HepG2 (cell line): Measurements from ENCODE around the gene MAP3K14. TPM values are rescaled to one million over a fixed set of nuclear protein-coding genes. Genes with fewer than 3 reads are reported as not detected.

Experiments
- DNMT3B ChIP-seq: conservative IDR thresholded peaks from 2 replicates; pipeline ENCODE4 v1.6.1; 2016; ENCODE audit warnings: missing biosample characterization, control low read depth
- NCOA5 ChIP-seq: sonication (generic); formaldehyde crosslinking; IDR thresholded peaks from 2 replicates; pipeline ENCODE4 v1.4.0; 2020; ENCODE audit warnings: missing genetic modification reagents
- NFYC ChIP-seq: IDR thresholded peaks from 2 replicates; pipeline ENCODE4 v1.6.1; 2016; ENCODE audit warnings: missing genetic modification reagents, missing compliant biosample characterization
- PHF8 ChIP-seq: sonication (generic); formaldehyde crosslinking; IDR thresholded peaks from 2 replicates; pipeline ENCODE4 v1.5.0; 2020; ENCODE audit warnings: missing genetic modification reagents
- RAD21 ChIP-seq: fragments of 450-650 bp; formaldehyde crosslinking; IDR thresholded peaks from 2 replicates; pipeline ENCODE4 v1.5.0; 2020; ENCODE audit warnings: mild to moderate bottlenecking
- RFX1 ChIP-seq: fragments of 450-650 bp; IDR thresholded peaks from 2 replicates; pipeline ENCODE4 v1.6.1; 2017
- RFX3 ChIP-seq: IDR thresholded peaks from 2 replicates; pipeline ENCODE4 v1.6.1; 2016; ENCODE audit warnings: missing biosample characterization, missing genetic modification reagents
- TCF7 ChIP-seq: sonication (generic); IDR thresholded peaks from 2 replicates; pipeline ENCODE4 v1.6.1; 2016; ENCODE audit warnings: antibody characterized with exemption, low read depth
- THAP9 ChIP-seq: sonication (generic); formaldehyde crosslinking; IDR thresholded peaks from 2 replicates; pipeline ENCODE4; 2020; ENCODE audit warnings: missing genetic modification reagents, mild to moderate bottlenecking, borderline replicate concordance
- ZFP82 ChIP-seq: sonication (generic); formaldehyde crosslinking; IDR thresholded peaks from 2 replicates; pipeline ENCODE4 v1.5.1; 2020; ENCODE audit warnings: mild to moderate bottlenecking, missing genetic modification reagents, borderline replicate concordance
- ZNF317 ChIP-seq: sonication (generic); formaldehyde crosslinking; IDR thresholded peaks from 2 replicates; pipeline ENCODE4 v1.5.0; 2020; ENCODE audit warnings: mild to moderate bottlenecking, missing genetic modification reagents
- ZNF362 ChIP-seq: sonication (generic); formaldehyde crosslinking; IDR thresholded peaks from 2 replicates; pipeline ENCODE4 v1.4.0; 2020; ENCODE audit warnings: missing genetic modification reagents, mild to moderate bottlenecking, borderline replicate concordance
- ZNF441 ChIP-seq: sonication (generic); formaldehyde crosslinking; IDR thresholded peaks from 2 replicates; pipeline ENCODE4 v1.7.0; 2021; ENCODE audit warnings: missing genetic modification reagents, borderline replicate concordance
- ZNF670 ChIP-seq: sonication (generic); formaldehyde crosslinking; IDR thresholded peaks from 2 replicates; pipeline ENCODE4 v1.8.0; 2022; ENCODE audit warnings: mild to moderate bottlenecking, missing genetic modification reagents, borderline replicate concordance
- ZNF704 ChIP-seq: sonication (generic); formaldehyde crosslinking; IDR thresholded peaks from 2 replicates; pipeline ENCODE4 v1.8.1; 2023; ENCODE audit warnings: mild to moderate bottlenecking, inconsistent platforms, moderate library complexity, missing genetic modification reagents, borderline replicate concordance
- ZNF749 ChIP-seq: sonication (generic); formaldehyde crosslinking; IDR thresholded peaks from 2 replicates; pipeline ENCODE4 v1.8.0; 2022; ENCODE audit warnings: mild to moderate bottlenecking, missing genetic modification reagents, moderate library complexity, borderline replicate concordance
- ZNF784 ChIP-seq: sonication (generic); formaldehyde crosslinking; IDR thresholded peaks from 2 replicates; pipeline ENCODE4 v1.5.1; 2020; ENCODE audit warnings: missing genetic modification reagents, mild to moderate bottlenecking, borderline replicate concordance
- polyA plus RNA-seq, 8 experiments: library from polyadenylated mRNA; depleted of rRNA in 3 of 8; stranded (reverse) in 7 of 8; unstranded in 1 of 8; fragments of >200 nt; fragmentation: Illumina TruSeq in 4 of 8; extraction: Trizol in 4 of 8; gene quantifications; 2 replicates each; pipeline versions ENCODE4 v1.2.1 to v1.2.3, GENCODE V29; 2011 to 2016; ENCODE audit warnings: low read depth in 4 of 8, missing spikeins in 1 of 8, mixed read lengths in 1 of 8; ENCODE audit not compliant: insufficient read depth in 1 of 8
- total RNA-seq, 5 experiments: library from RNA; depleted of rRNA; stranded (reverse); fragments of >200 nt; fragmentation: Illumina TruSeq; extraction: Trizol; gene quantifications; 2 replicates each; pipeline ENCODE4 v1.2.3, GENCODE V29; 2016; ENCODE audit warnings: low read depth in 1 of 5
- TF ChIP-seq, protein P1 (sequence below): sonication (generic); formaldehyde crosslinking; IDR thresholded peaks from 2 replicates; pipeline ENCODE4 v1.8.0; 2022; ENCODE audit warnings: missing genetic modification reagents, mild to moderate bottlenecking, moderate library complexity, borderline replicate concordance
- TF ChIP-seq, protein P2 (sequence below): sonication (generic); formaldehyde crosslinking; IDR thresholded peaks from 2 replicates; pipeline ENCODE4 v1.5.0; 2020; ENCODE audit warnings: mild to moderate bottlenecking, missing genetic modification reagents, moderate library complexity

Gene MAP3K14
- total and polyA plus RNA-seq, 2 of the 13 experiments (the other 11 are each of a cell fraction or from before 2014, with no cell fraction given) = 2.6 TPM

- TF ChIP-seq ZNF784 (CRISPR knock-in tag) = no peak; the same call in 1 of the 2 replicates
- TF ChIP-seq, protein P1, sequence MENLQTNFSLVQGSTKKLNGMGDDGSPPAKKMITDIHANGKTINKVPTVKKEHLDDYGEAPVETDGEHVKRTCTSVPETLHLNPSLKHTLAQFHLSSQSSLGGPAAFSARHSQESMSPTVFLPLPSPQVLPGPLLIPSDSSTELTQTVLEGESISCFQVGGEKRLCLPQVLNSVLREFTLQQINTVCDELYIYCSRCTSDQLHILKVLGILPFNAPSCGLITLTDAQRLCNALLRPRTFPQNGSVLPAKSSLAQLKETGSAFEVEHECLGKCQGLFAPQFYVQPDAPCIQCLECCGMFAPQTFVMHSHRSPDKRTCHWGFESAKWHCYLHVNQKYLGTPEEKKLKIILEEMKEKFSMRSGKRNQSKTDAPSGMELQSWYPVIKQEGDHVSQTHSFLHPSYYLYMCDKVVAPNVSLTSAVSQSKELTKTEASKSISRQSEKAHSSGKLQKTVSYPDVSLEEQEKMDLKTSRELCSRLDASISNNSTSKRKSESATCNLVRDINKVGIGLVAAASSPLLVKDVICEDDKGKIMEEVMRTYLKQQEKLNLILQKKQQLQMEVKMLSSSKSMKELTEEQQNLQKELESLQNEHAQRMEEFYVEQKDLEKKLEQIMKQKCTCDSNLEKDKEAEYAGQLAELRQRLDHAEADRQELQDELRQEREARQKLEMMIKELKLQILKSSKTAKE = no peak
- TF ChIP-seq ZNF317 (CRISPR knock-in tag) = no peak
- TF ChIP-seq ZNF704 = no peak
- TF ChIP-seq RAD21 (CRISPR knock-in tag) = peak; percentile 80
- peak; percentile 63; the same call in 1 of the 2 replicates for TF ChIP-seq ZNF749 (CRISPR knock-in tag)
- TF ChIP-seq ZNF670 (CRISPR knock-in tag) = no peak
- TF ChIP-seq NFYC = no peak
- TF ChIP-seq ZNF441 (CRISPR knock-in tag) = peak; percentile 96; the same call in 1 of the 2 replicates
- no peak for TF ChIP-seq TCF7
- TF ChIP-seq ZNF362 (CRISPR knock-in tag) = 0 out of 2 replicates have a peak, but pooled peaks have one; percentile 26
- TF ChIP-seq PHF8 (CRISPR knock-in tag) = peak; percentile 80
- TF ChIP-seq ZFP82 (CRISPR knock-in tag) = no peak
- TF ChIP-seq DNMT3B (CRISPR knock-in tag) = no peak
- no peak for TF ChIP-seq RFX1
- TF ChIP-seq NCOA5 (CRISPR knock-in tag) = no peak
- TF ChIP-seq, protein P2, sequence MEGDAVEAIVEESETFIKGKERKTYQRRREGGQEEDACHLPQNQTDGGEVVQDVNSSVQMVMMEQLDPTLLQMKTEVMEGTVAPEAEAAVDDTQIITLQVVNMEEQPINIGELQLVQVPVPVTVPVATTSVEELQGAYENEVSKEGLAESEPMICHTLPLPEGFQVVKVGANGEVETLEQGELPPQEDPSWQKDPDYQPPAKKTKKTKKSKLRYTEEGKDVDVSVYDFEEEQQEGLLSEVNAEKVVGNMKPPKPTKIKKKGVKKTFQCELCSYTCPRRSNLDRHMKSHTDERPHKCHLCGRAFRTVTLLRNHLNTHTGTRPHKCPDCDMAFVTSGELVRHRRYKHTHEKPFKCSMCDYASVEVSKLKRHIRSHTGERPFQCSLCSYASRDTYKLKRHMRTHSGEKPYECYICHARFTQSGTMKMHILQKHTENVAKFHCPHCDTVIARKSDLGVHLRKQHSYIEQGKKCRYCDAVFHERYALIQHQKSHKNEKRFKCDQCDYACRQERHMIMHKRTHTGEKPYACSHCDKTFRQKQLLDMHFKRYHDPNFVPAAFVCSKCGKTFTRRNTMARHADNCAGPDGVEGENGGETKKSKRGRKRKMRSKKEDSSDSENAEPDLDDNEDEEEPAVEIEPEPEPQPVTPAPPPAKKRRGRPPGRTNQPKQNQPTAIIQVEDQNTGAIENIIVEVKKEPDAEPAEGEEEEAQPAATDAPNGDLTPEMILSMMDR (CRISPR knock-in tag) = peak; percentile 55
- TF ChIP-seq RFX3 = no peak
- TF ChIP-seq THAP9 (CRISPR knock-in tag) = no peak
Observed at GRCh38 chr17:45316434-45317110, at the start of gene MAP3K14 (continued).
